ENCODE measurements around the gene SF3B2.
"Not testable (repeated sequence)": the region's sequence is repeated elsewhere in the genome, so short reads cannot be mapped to it uniquely, and the experiment has no call there.

SF3B2 gene

GRCh38 chr11:66075273-66075672 is 23.1 kb downstream of the SF3B2 start:
- no peak for TF ChIP-seq CTCF (conservative IDR thresholded peaks at IDR 0.05; ENCODE audit: low read depth, low read length)
- H3K4me3 ChIP-seq (ENCODE audit: low read depth, low read length), result no peak overlapping the region

GRCh38 chr11:66076561-66076960 is 24.4 kb downstream of the SF3B2 start:
- no peak overlapping the region for H3K4me3 ChIP-seq (ENCODE audit: low read depth, low read length)
- no peak for DNase-seq (ENCODE audit: low read depth)
- no peak for TF ChIP-seq CTCF (conservative IDR thresholded peaks at IDR 0.05; ENCODE audit: low read depth, low read length)

More at GRCh38 chr11:66075273-66075672, 23.1 kb downstream of the SF3B2 start:
- no peak for DNase-seq (ENCODE audit: low read depth)

GRCh38 chr11:66077927-66078326 is 25.8 kb downstream of the SF3B2 start:
- TF ChIP-seq CTCF (conservative IDR thresholded peaks at IDR 0.05; ENCODE audit: low read depth, low read length), result no peak
- no peak for DNase-seq (ENCODE audit: low read depth)
- no peak overlapping the region for H3K4me3 ChIP-seq (ENCODE audit: low read depth, low read length)

GRCh38 chr11:66078949-66079348 is 26.8 kb downstream of the SF3B2 start:
- not testable (repeated sequence) for DNase-seq (ENCODE audit: low read depth); H3K4me3 ChIP-seq (ENCODE audit: low read depth, low read length)

- TF ChIP-seq CTCF (conservative IDR thresholded peaks at IDR 0.05; ENCODE audit: low read depth, low read length), result no peak
- H3K4me3 ChIP-seq (ENCODE audit: low read depth, low read length), result no peak overlapping the region
- DNase-seq (ENCODE audit: low read depth), result peak; percentile 76
Measured at GRCh38 chr11:66080055-66080817, 28.1 kb downstream of the SF3B2 start.

GRCh38 chr11:66081505-66081904 is 29.3 kb downstream of the SF3B2 start:
- TF ChIP-seq CTCF (conservative IDR thresholded peaks at IDR 0.05; ENCODE audit: low read depth, low read length), result no peak
- peak; percentile 50 for DNase-seq (ENCODE audit: low read depth)
- H3K4me3 ChIP-seq (ENCODE audit: low read depth, low read length), result no peak overlapping the region

GRCh38 chr11:66082946-66083698 is 31.0 kb downstream of the SF3B2 start:
- TF ChIP-seq CTCF (conservative IDR thresholded peaks at IDR 0.05; ENCODE audit: low read depth, low read length), result no peak
- peak; percentile 32 for DNase-seq (ENCODE audit: low read depth)
- H3K4me3 ChIP-seq (ENCODE audit: low read depth, low read length), result no peak overlapping the region
